SK-N-SH (cell line): ENCODE measurements around the gene DNMT3A. TPM values are rescaled to one million over a fixed set of nuclear protein-coding genes. Genes with fewer than 3 reads are reported as not detected.

Experiments
- CTCF ChIA-PET: fragments of 300-600, 350-600 bp; formaldehyde crosslinking; extraction: SDS; loops from one replicate; lab custom pipeline; 2021; lab: Yijun Ruan, JAX
- POLR2A ChIA-PET: fragments of 350-600 bp; sonication (Branson Sonifier 250); formaldehyde crosslinking; extraction: SDS; loops from one replicate; lab custom pipeline; 2020; ENCODE audit warnings: antibody characterized with exemption, inconsistent platforms; lab: Yijun Ruan, JAX
- DNase-seq: peaks from one replicate; pipeline ENCODE4 v3.0.0; 2012
- H2AFZ ChIP-seq: fragments of 200-600 bp; sonication (generic); 2 replicates; pipeline ENCODE4 v1.8.1; 2016; ENCODE audit warnings: antibody characterized with exemption, mild to moderate bottlenecking, low read depth
- H3F3A ChIP-seq: fragments of 200-600 bp; sonication (generic); replicated peaks from 2 replicates; pipeline ENCODE3; 2016; ENCODE audit warnings: antibody characterized with exemption, mild to moderate bottlenecking; ENCODE audit not compliant: insufficient read depth
- H3K27ac ChIP-seq, 2 experiments: fragments of 200-500 bp in 1 of 2; fragments of 200-600 bp in 1 of 2; sonication (Bioruptor generic) in 1 of 2; sonication (generic), shearing (Covaris generic) in 1 of 2; 2 replicates each; pipeline versions ENCODE4 v1.5.1 to v1.6.1; 2014 to 2016; ENCODE audit warnings: low read depth in 2 of 2, inconsistent platforms in 1 of 2, low read length in 1 of 2, mild to moderate bottlenecking in 1 of 2, mixed read lengths in 1 of 2
- H3K27me3 ChIP-seq: fragments of 200-600 bp; sonication (generic), shearing (Covaris generic); 2 replicates; pipeline ENCODE4 v1.6.1; 2016; ENCODE audit warnings: mixed run types; ENCODE audit not compliant: insufficient read depth
- H3K36me3 ChIP-seq, 2 experiments: fragments of 200-500 bp in 1 of 2; fragments of 200-600 bp in 1 of 2; sonication (Bioruptor generic) in 1 of 2; sonication (generic) in 1 of 2; replicated peaks in 1 of 2; 2 replicates each; pipeline versions ENCODE3 to v1.5.1; 2014 to 2016; ENCODE audit warnings: low read length in 1 of 2, mild to moderate bottlenecking in 1 of 2; ENCODE audit not compliant: insufficient read depth in 2 of 2, control insufficient read depth in 1 of 2
- H3K4me1 ChIP-seq, 2 experiments: fragments of 200-500 bp in 1 of 2; fragments of 200-600 bp in 1 of 2; sonication (Bioruptor generic) in 1 of 2; sonication (generic), shearing (Covaris generic) in 1 of 2; 2 replicates each; pipeline versions ENCODE4 v1.5.1 to v1.6.1; 2014 to 2016; ENCODE audit warnings: low read depth in 1 of 2, low read length in 1 of 2, mixed run types in 1 of 2; ENCODE audit not compliant: insufficient read depth in 2 of 2, control insufficient read depth in 1 of 2
- H3K4me2 ChIP-seq: fragments of 200-600 bp; sonication (generic), shearing (Covaris generic); 2 replicates; pipeline ENCODE4 v1.6.1; 2017; ENCODE audit warnings: mixed run types
- H3K4me3 ChIP-seq, 2 experiments: fragments of 200-500 bp in 1 of 2; fragments of 200-600 bp in 1 of 2; sonication (Bioruptor generic) in 1 of 2; sonication (generic), shearing (Covaris generic) in 1 of 2; 2 replicates each; pipeline versions ENCODE4 v1.5.1 to v1.8.1; 2014 to 2016; ENCODE audit warnings: low read depth in 2 of 2, inconsistent platforms in 1 of 2, low read length in 1 of 2, mild to moderate bottlenecking in 1 of 2, mixed read lengths in 1 of 2, moderate library complexity in 1 of 2
- H3K79me2 ChIP-seq: fragments of 200-600 bp; sonication (generic); 2 replicates; pipeline ENCODE4 v1.8.1; 2017; ENCODE audit warnings: mild to moderate bottlenecking; ENCODE audit not compliant: insufficient read depth
- H3K9ac ChIP-seq: fragments of 200-600 bp; sonication (generic); 2 replicates; pipeline ENCODE4 v1.6.1; 2017; ENCODE audit warnings: mixed run types
- H3K9me2 ChIP-seq: fragments of 200-600 bp; sonication (generic); 2 replicates; pipeline ENCODE4 v1.6.1; 2017; ENCODE audit warnings: mixed run types
- H3K9me3 ChIP-seq: fragments of 200-600 bp; sonication (generic); 2 replicates; pipeline ENCODE4 v1.6.1; 2017; ENCODE audit warnings: mixed run types, mild to moderate bottlenecking, moderate library complexity
- H4K20me1 ChIP-seq: fragments of 200-600 bp; sonication (generic); 2 replicates; pipeline ENCODE4 v1.6.1; 2017; ENCODE audit warnings: mild to moderate bottlenecking, mixed run types; ENCODE audit not compliant: insufficient read depth
- CHD2 ChIP-seq: fragments of 150-350 bp; IDR thresholded peaks from 2 replicates; pipeline ENCODE4 v1.6.1; 2018; ENCODE audit warnings: low read length; ENCODE audit not compliant: partially characterized antibody
- CTCF ChIP-seq: fragments of 200-600 bp; sonication (generic); IDR thresholded peaks from 2 replicates; pipeline ENCODE4 v1.6.1; 2017; ENCODE audit warnings: antibody characterized with exemption, mild to moderate bottlenecking, moderate library complexity
- ELF1 ChIP-seq: IDR thresholded peaks from 2 replicates; pipeline ENCODE4 v1.4.0; 2012
- EZH2phosphoT487 ChIP-seq: fragments of 200-600 bp; sonication (generic); IDR thresholded peaks from 2 replicates; pipeline ENCODE4 v1.6.1; 2017; ENCODE audit warnings: low read depth, mixed run types, mild to moderate bottlenecking, antibody characterized with exemption, moderate library complexity, borderline replicate concordance
- FOSL2 ChIP-seq: IDR thresholded peaks from 2 replicates; pipeline ENCODE4 v1.4.0; 2012; ENCODE audit warnings: low read depth, mild to moderate bottlenecking, moderate library complexity, borderline replicate concordance
- FOXM1 ChIP-seq: IDR thresholded peaks from 2 replicates; pipeline ENCODE4 v1.4.0; 2012; ENCODE audit warnings: low read depth, mild to moderate bottlenecking
- GABPA ChIP-seq: IDR thresholded peaks from 2 replicates; pipeline ENCODE4 v1.4.0; 2012; ENCODE audit warnings: low read depth, mild to moderate bottlenecking
- MEF2A ChIP-seq: IDR thresholded peaks from 2 replicates; pipeline ENCODE4 v1.4.0; 2012; ENCODE audit warnings: low read depth, borderline replicate concordance
- NFIC ChIP-seq: IDR thresholded peaks from 2 replicates; pipeline ENCODE4 v1.4.0; 2012; ENCODE audit warnings: borderline replicate concordance
- NRF1 ChIP-seq: IDR thresholded peaks from 2 replicates; pipeline ENCODE4 v1.6.1; 2012; ENCODE audit warnings: low read depth, mild to moderate bottlenecking, low read length
- RAD21 ChIP-seq: IDR thresholded peaks from 2 replicates; pipeline ENCODE4 v1.6.1; 2012; ENCODE audit warnings: mild to moderate bottlenecking, low read length
- RCOR1 ChIP-seq: fragments of 150-350 bp; IDR thresholded peaks from 2 replicates; pipeline ENCODE4 v1.6.1; 2017; ENCODE audit warnings: antibody characterized with exemption, low read length
- RXRA ChIP-seq: IDR thresholded peaks from 2 replicates; pipeline ENCODE4 v1.4.0; 2012; ENCODE audit warnings: low read depth, mild to moderate bottlenecking, borderline replicate concordance
- SIN3A ChIP-seq: IDR thresholded peaks from 2 replicates; pipeline ENCODE4 v1.6.1; 2012; ENCODE audit warnings: low read depth, mild to moderate bottlenecking, low read length, moderate library complexity, borderline replicate concordance
- SMC3 ChIP-seq: IDR thresholded peaks from 2 replicates; pipeline ENCODE4 v1.6.1; 2012; ENCODE audit warnings: low read depth, low read length, improper control_type of control experiment
- TCF12 ChIP-seq: IDR thresholded peaks from 2 replicates; pipeline ENCODE4 v1.4.0; 2012
- WGBS: methylation state at CpG from one replicate; pipeline ENCODE4 v1.1.6; 2017; ENCODE audit warnings: low lambda C conversion rate; 5-methylcytosine and 5-hydroxymethylcytosine counted together
- polyA plus RNA-seq, 3 experiments: library from polyadenylated mRNA; depleted of rRNA; stranded (reverse); fragments of >200 nt; gene quantifications; 2 replicates each; pipeline ENCODE4 v1.2.3, GENCODE V29; 2012
- TF ChIP-seq, protein P1 (sequence below): IDR thresholded peaks from 2 replicates; pipeline ENCODE4; 2012
- TF ChIP-seq, protein P2 (sequence below): fragments of 150-350 bp; IDR thresholded peaks from 2 replicates; pipeline ENCODE4 v1.6.1; 2016; ENCODE audit warnings: mild to moderate bottlenecking, low read depth, low read length
- TF ChIP-seq, protein P3 (sequence below): IDR thresholded peaks from 2 replicates; pipeline ENCODE4 v1.4.0; 2012; ENCODE audit warnings: low read depth, borderline replicate concordance
- TF ChIP-seq, protein P4 (sequence below): fragments of 150-350 bp; IDR thresholded peaks from 2 replicates; pipeline ENCODE4 v1.6.1; 2017; ENCODE audit warnings: antibody characterized with exemption, low read length, low read depth, borderline replicate concordance

DNMT3A gene
- polyA plus RNA-seq, 1 of the 3 experiments (the other 2 are of a cell fraction) = 5.6 TPM

GRCh38 chr2:25308599-25308998, 33.1 kb downstream of the DNMT3A start:
- peaks cover 4 to 35% of the 10 kb centered on the region in 2 experiments for H3K36me3 ChIP-seq
- H3F3A ChIP-seq = no peaks in the 10 kb centered on the region
- 91% methylated on average over 6 of the region's 6 CpGs for WGBS
- no peaks in the 10 kb centered on the region for H3K79me2 ChIP-seq
- no peaks in the 10 kb centered on the region for H3K9me2 ChIP-seq
- H3K4me1 ChIP-seq = peaks cover 13 to 96% of the 10 kb centered on the region in 2 experiments; a peak in 3 of 4 replicates
- no peak for DNase-seq
- H3K27ac ChIP-seq = peak overlapping the region in 1 of 2 experiments; percentile 53; a peak in 1 of 4 replicates
- TF ChIP-seq RAD21 (peak; percentile 19; the same call in 1 of the 2 replicates), FOSL2 (no peak)
- TF ChIP-seq, protein P1, sequence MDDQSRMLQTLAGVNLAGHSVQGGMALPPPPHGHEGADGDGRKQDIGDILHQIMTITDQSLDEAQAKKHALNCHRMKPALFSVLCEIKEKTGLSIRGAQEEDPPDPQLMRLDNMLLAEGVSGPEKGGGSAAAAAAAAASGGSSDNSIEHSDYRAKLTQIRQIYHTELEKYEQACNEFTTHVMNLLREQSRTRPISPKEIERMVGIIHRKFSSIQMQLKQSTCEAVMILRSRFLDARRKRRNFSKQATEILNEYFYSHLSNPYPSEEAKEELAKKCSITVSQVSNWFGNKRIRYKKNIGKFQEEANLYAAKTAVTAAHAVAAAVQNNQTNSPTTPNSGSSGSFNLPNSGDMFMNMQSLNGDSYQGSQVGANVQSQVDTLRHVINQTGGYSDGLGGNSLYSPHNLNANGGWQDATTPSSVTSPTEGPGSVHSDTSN = no peak
- TF ChIP-seq, protein P2, sequence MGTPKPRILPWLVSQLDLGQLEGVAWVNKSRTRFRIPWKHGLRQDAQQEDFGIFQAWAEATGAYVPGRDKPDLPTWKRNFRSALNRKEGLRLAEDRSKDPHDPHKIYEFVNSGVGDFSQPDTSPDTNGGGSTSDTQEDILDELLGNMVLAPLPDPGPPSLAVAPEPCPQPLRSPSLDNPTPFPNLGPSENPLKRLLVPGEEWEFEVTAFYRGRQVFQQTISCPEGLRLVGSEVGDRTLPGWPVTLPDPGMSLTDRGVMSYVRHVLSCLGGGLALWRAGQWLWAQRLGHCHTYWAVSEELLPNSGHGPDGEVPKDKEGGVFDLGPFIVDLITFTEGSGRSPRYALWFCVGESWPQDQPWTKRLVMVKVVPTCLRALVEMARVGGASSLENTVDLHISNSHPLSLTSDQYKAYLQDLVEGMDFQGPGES = no peak
- TF ChIP-seq, all 33 proteins: peak for 1
- CTCF ChIA-PET = interaction anchor here (0.6 to 9.7 kb wide), 26 partner anchors 8 to 289 kb away, joined by 3 to 117 read pairs (median 5); partner anchors contain the start of gene DNMT3A
- Histone ChIP-seq H3K9ac (no peak overlapping the region), H3K4me2 (no peak overlapping the region), H4K20me1 (peaks cover 8% of the 10 kb centered on the region), H2AFZ (no peak overlapping the region), H3K27me3 (no peaks in the 10 kb centered on the region), H3K9me3 (no peaks in the 10 kb centered on the region), H3K4me3 (no peak overlapping the region)
- POLR2A ChIA-PET = interaction anchor here (0.9 to 1.6 kb wide), 6 partner anchors 14 to 57 kb away, joined by 3 to 7 read pairs (median 4); no protein-coding TSS in a partner anchor

- Histone ChIP-seq H3K79me2 (no peaks in the 10 kb centered on the region), H3F3A (no peaks in the 10 kb centered on the region), H3K9ac (no peak overlapping the region), H2AFZ (no peak overlapping the region), H3K27me3 (no peaks in the 10 kb centered on the region), H3K36me3 (peaks cover 0 to 40% of the 10 kb centered on the region in 2 experiments), H4K20me1 (peaks cover 8% of the 10 kb centered on the region), H3K27ac (peak overlapping the region in 1 of 2 experiments; percentile 44; a peak in 1 of 4 replicates), H3K9me2 (no peaks in the 10 kb centered on the region), H3K4me1 (peaks cover 13 to 90% of the 10 kb centered on the region in 2 experiments; a peak in 3 of 4 replicates), H3K4me3 (no peak overlapping the region), H3K4me2 (no peak overlapping the region), H3K9me3 (no peaks in the 10 kb centered on the region)
- WGBS = 94% methylated on average over 7 of the region's 7 CpGs
- POLR2A ChIA-PET = interaction anchor here (0.9 to 1.1 kb wide), 2 partner anchors 19 to 57 kb away, joined by 3 to 4 read pairs; no protein-coding TSS in a partner anchor
- CTCF ChIA-PET = interaction anchor here (1.5 to 9.7 kb wide), 11 partner anchors 15 to 258 kb away, joined by 3 to 117 read pairs (median 9); partner anchors contain the start of gene DNMT3A
- no peak for DNase-seq
- TF ChIP-seq FOXM1 = no peak
- TF ChIP-seq NRF1 = no peak
- no peak for TF ChIP-seq RAD21
- no peak for TF ChIP-seq SIN3A
- TF ChIP-seq TCF12 = no peak
- TF ChIP-seq EZH2phosphoT487 = no peak
- TF ChIP-seq NFIC = no peak
- TF ChIP-seq CHD2 = no peak
- no peak for TF ChIP-seq CTCF
- TF ChIP-seq, protein P3, sequence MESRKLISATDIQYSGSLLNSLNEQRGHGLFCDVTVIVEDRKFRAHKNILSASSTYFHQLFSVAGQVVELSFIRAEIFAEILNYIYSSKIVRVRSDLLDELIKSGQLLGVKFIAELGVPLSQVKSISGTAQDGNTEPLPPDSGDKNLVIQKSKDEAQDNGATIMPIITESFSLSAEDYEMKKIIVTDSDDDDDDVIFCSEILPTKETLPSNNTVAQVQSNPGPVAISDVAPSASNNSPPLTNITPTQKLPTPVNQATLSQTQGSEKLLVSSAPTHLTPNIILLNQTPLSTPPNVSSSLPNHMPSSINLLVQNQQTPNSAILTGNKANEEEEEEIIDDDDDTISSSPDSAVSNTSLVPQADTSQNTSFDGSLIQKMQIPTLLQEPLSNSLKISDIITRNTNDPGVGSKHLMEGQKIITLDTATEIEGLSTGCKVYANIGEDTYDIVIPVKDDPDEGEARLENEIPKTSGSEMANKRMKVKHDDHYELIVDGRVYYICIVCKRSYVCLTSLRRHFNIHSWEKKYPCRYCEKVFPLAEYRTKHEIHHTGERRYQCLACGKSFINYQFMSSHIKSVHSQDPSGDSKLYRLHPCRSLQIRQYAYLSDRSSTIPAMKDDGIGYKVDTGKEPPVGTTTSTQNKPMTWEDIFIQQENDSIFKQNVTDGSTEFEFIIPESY = no peak
- TF ChIP-seq, protein P4, sequence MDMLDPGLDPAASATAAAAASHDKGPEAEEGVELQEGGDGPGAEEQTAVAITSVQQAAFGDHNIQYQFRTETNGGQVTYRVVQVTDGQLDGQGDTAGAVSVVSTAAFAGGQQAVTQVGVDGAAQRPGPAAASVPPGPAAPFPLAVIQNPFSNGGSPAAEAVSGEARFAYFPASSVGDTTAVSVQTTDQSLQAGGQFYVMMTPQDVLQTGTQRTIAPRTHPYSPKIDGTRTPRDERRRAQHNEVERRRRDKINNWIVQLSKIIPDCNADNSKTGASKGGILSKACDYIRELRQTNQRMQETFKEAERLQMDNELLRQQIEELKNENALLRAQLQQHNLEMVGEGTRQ = no peak
- no peak for TF ChIP-seq GABPA
- no peak for TF ChIP-seq RXRA
- TF ChIP-seq RCOR1 = no peak
- no peak for TF ChIP-seq ELF1
- no peak for TF ChIP-seq SMC3
- TF ChIP-seq MEF2A = no peak
These were observed 33.7 kb downstream of the DNMT3A start for GRCh38 chr2:25307949-25308557.
